Stimulated activated CD4-positive, alpha-beta T cell treated with anti-CD3 and anti-CD28 coated beads, Interleukin-15, amount 100 ng/mL, for 1 hour (primary cell): Measurements from ENCODE around the gene SCN4A.
"Not testable (repeated sequence)": the region's sequence is repeated elsewhere in the genome, so short reads cannot be mapped to it uniquely, and the experiment has no call there.

Experiments used
- DNase-seq, 2 donors: peaks; one replicate each; pipeline ENCODE4 v3.0.0-alpha.2; 2020; ENCODE audit warnings: low read depth in 1 of 2, low spot score in 1 of 2

Gene SCN4A

GRCh38 chr17:63986821-63987220, 14.1 kb upstream of the SCN4A start:
- no peak for DNase-seq

- no peak for DNase-seq
Observed at GRCh38 chr17:63985387-63986140, 12.8 kb upstream of the SCN4A start.

- peak in 1 of 2 donors; percentile 28 for DNase-seq
Observed at GRCh38 chr17:63984651-63985386, 12.1 kb upstream of the SCN4A start.

GRCh38 chr17:63984236-63984635, 11.5 kb upstream of the SCN4A start:
- DNase-seq, result no peak

GRCh38 chr17:63983320-63983719, 10.6 kb upstream of the SCN4A start:
- DNase-seq, result no peak

- not testable (repeated sequence) for DNase-seq
Observed at GRCh38 chr17:63982641-63983040, 9.9 kb upstream of the SCN4A start.

- DNase-seq, result no peak
Observed at GRCh38 chr17:63978272-63979200, 5.8 kb upstream of the SCN4A start.

- no peak for DNase-seq
Observed at GRCh38 chr17:63976702-63977101, 4.0 kb upstream of the SCN4A start.

GRCh38 chr17:63975541-63976092, 2.9 kb upstream of the SCN4A start:
- DNase-seq, result no peak

GRCh38 chr17:63974594-63975192, 2.0 kb upstream of the SCN4A start:
- DNase-seq, result no peak

- DNase-seq, result no peak
Observed at GRCh38 chr17:63973930-63974593, 1.3 kb upstream of the SCN4A start.

- no peak for DNase-seq
Observed at GRCh38 chr17:63973247-63973646, 529 bp upstream of the SCN4A start.

GRCh38 chr17:63969278-63969677, 3.4 kb downstream of the SCN4A start:
- no peak for DNase-seq

- no peak for DNase-seq
Observed at GRCh38 chr17:63967953-63968352, 4.8 kb downstream of the SCN4A start.

GRCh38 chr17:63966646-63967264, 6.0 kb downstream of the SCN4A start:
- DNase-seq, result no peak

- DNase-seq, result no peak
Observed at GRCh38 chr17:63963123-63963522, 9.6 kb downstream of the SCN4A start.

GRCh38 chr17:63962298-63962744, 10.4 kb downstream of the SCN4A start:
- no peak for DNase-seq

- peak in 1 of 2 donors; percentile 23 for DNase-seq
Observed at GRCh38 chr17:63961355-63962212, 11.1 kb downstream of the SCN4A start.

GRCh38 chr17:63960430-63960829, 12.3 kb downstream of the SCN4A start:
- no peak for DNase-seq
